ENCODE data around the gene PTPRM.

- TF ChIP-seq CTCF (IDR thresholded peaks at IDR 0.05) (no peak), EZH2phosphoT487 (IDR thresholded peaks at IDR 0.05) (no peak), EZH2 (IDR thresholded peaks at IDR 0.05) (no peak)
Measured at GRCh38 chr18:8065773-8066172, 498.7 kb downstream of the PTPRM start.

Measured in neural progenitor cell (in vitro differentiated cells).